ENCODE measurements around the gene CCDC90B.

CCDC90B gene

DNA sequence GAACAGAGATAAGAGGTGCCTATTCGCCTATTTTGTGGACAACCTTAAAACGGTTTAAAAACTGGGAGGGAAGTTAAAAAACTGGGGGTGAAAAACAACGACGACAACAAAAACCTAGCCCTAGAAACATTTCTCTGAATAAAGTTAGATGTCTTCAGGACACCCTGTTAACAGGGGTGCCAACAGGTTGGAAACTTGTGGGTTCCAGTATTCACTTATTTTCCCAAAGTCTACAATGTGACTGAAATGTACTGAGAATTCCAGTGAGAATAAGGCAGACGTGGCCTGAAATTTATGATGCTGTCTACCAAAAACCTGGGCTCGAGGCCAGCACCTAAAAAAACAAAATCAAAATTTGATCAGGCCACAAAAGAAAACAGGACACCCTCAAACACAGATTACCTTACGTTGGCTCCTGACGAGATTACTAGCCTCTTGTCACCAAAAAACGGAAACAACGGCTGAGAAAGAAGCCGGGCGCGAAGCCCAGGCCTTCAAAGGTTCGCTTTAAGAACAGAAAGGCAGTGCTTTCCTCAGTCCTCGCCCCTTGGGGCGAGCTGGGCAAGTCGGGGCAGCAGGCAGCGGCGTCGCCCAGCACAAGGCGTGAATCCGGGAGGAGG is 906 bp downstream of the CCDC90B start:
- H3K4me3 ChIP-seq (ENCODE audit: low read depth, low read length): peak overlapping the region; percentile 76
- TF ChIP-seq, protein P1, sequence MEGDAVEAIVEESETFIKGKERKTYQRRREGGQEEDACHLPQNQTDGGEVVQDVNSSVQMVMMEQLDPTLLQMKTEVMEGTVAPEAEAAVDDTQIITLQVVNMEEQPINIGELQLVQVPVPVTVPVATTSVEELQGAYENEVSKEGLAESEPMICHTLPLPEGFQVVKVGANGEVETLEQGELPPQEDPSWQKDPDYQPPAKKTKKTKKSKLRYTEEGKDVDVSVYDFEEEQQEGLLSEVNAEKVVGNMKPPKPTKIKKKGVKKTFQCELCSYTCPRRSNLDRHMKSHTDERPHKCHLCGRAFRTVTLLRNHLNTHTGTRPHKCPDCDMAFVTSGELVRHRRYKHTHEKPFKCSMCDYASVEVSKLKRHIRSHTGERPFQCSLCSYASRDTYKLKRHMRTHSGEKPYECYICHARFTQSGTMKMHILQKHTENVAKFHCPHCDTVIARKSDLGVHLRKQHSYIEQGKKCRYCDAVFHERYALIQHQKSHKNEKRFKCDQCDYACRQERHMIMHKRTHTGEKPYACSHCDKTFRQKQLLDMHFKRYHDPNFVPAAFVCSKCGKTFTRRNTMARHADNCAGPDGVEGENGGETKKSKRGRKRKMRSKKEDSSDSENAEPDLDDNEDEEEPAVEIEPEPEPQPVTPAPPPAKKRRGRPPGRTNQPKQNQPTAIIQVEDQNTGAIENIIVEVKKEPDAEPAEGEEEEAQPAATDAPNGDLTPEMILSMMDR (IDR thresholded peaks at IDR 0.05; ENCODE audit: borderline replicate concordance, insufficient read depth, low read depth, low read length): no peak

DNA sequence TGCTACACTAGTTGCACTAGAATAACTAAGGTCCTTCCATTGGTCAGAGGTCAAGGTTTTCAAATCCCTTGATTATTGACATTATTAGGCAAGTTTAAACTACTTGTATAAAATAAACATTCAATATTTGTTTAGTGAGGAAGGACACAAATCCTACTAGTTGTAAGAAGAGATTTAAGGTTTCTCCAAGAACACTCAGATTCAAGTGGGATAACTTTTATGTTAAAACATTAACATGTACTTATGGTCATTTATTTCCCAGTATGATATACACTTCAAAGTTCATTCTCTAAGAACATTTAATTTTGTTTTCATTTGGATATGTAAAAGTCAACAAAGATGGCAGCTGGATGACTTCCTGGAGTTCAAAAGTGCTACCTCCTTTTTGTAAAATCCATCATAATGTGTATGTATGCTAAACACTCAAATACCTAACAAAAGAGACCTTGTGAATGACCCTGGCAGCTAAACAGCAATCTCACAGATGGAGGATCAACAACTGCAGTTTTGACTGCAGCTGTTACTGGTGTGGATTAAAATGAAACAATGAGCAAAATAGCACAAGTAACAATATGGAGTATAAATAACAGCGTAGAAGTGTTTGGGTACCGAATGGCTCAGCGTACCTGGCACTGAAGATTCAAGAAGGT is 1.5 kb downstream of the CCDC90B start:
- H3K4me3 ChIP-seq (ENCODE audit: low read depth, low read length): peak overlapping the region; percentile 76
- TF ChIP-seq, protein P1 (IDR thresholded peaks at IDR 0.05; ENCODE audit: borderline replicate concordance, insufficient read depth, low read depth, low read length): no peak

DNA sequence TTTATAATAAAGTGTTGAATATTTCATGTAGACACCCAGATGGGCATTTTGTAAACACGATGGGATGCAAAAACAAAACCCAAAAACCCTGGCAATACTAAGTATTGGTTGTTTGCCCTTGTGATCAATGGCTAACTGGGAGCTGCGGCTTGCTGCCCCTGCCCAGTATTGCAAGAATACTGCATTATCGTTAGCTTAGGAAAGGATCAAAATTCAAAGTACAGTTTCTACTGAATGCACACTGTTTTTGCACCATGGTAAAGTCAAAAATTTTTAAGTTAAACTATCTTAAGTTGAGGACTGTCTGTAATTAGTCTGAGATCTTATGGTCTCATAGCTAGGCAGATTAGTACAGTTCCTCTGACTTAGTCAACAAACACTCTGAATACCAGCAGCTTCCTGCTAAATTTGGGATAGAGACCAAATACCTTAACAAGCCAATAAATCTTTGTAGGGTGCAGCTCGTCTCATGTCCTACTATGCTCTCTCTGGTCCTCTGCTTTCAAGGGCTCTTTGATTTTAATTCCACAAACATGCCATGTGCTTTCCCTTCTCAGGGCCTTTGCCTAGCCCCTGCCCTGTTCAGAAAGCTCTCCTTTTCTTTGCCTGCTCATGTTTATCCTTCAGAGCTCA is 4.0 kb downstream of the CCDC90B start:
- TF ChIP-seq, protein P1 (IDR thresholded peaks at IDR 0.05; ENCODE audit: borderline replicate concordance, insufficient read depth, low read depth, low read length): no peak
- H3K4me3 ChIP-seq (ENCODE audit: low read depth, low read length): no peak overlapping the region

DNA sequence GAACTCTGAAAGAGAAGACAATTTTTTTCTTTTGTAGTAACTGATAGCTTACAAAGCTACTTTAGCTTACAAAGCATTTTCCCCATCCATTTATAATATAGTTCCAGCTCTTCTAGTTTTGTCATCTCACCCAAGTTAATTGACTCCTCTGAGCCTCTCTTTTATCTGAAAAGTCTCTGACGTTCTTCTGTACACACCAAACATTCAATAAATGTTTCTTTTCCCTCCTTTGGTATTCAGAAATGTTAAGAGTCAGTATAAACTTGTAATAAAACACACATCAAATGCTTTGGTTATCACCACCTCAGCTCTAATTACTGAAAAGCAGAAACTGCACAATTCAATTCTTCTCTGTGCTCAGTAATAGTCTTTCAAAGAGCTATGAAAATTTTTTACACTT is 5.9 kb downstream of the CCDC90B start:
- TF ChIP-seq, protein P1 (IDR thresholded peaks at IDR 0.05; ENCODE audit: borderline replicate concordance, insufficient read depth, low read depth, low read length): no peak
- no peak overlapping the region for H3K4me3 ChIP-seq (ENCODE audit: low read depth, low read length)

DNA sequence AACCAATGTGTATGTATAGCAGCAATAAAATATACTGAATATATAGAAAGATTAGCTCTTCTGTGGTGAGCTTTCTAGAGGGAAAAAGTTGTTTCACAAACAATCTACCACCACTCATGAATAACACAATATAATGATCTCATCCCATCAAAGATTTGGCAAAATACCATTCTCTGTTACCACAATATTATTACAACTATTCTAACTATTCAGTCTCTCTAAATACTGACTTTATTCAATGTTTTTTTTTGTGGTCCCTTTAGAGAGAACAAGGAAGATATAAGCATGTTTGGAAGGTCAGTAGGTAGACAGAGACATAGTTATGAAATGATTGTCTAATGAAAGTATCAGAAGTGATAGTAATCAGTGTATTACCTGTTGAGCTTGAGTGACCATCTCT is 7.8 kb downstream of the CCDC90B start:
- TF ChIP-seq, protein P1 (IDR thresholded peaks at IDR 0.05; ENCODE audit: borderline replicate concordance, insufficient read depth, low read depth, low read length): no peak
- no peak overlapping the region for H3K4me3 ChIP-seq (ENCODE audit: low read depth, low read length)

DNA sequence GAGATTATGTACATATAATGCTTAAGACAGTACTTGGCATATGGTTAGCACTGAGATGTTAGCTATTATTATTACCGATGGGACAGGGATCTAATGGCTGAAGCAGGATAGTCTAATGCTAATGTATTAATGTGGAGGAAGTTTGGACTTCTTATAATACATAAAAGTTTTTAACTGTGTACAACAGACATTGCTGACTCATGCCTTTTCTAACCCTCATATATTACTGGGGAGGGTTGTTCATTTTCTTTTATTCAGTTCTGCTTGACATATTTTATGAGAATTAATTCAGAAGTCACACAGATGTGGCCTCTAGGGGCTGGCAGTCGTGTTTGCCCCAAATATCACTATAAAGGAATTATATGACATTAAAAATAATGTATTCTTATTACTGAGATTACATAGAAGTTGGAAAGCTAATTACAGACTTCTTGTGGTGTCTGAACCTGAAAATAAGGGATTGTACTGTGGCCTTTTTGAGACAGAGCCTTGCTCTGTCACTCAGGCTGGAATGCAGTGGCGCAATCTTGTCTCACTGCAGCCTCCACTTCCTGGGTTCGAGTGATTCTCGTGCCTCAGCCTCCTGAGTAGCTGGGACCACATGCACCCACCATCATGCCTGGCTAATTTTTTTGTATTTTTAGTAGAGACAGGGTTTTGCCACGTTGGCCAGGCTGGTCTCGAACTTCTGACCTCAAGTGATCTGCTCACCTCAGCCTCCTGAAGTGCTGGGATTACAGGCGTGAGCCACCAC is 10.1 kb downstream of the CCDC90B start:
- TF ChIP-seq, protein P1 (IDR thresholded peaks at IDR 0.05; ENCODE audit: borderline replicate concordance, insufficient read depth, low read depth, low read length): no peak
- H3K4me3 ChIP-seq (ENCODE audit: low read depth, low read length): no peak overlapping the region

All from GM12875 (cell line).